GM18498 (cell line): Measurements from ENCODE around the gene TMTC1.
"Not testable (repeated sequence)": the region's sequence is repeated elsewhere in the genome, so short reads cannot be mapped to it uniquely, and the experiment has no call there.

Experiments
- ATAC-seq: cut with Tn5 transposase; IDR thresholded peaks from one replicate; pipeline ENCODE4 v1.9.1; 2021; ENCODE audit warnings: mild to moderate bottlenecking, moderate library complexity; ENCODE audit not compliant: unreplicated experiment

The TMTC1 gene

DNA sequence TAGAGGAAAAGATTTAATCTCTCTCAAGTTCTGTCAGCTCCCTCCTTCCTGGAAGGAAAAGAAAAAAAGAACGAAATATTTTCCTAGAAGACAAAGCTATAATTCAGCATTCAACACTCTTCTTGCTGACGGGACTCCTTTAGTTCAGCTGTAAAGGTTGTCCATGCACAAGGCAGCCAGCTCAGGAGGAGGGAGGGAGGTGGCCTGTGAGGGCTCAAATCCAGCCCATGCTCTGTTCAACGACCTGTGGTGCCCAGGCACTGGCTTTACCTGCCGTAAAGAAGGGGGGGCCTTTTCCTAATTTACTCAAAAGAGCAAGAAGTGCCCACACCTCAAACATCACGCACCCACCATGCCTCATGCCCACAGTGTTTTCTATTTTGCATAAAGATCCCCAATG is 109.3 kb downstream of the TMTC1 start:
- ATAC-seq = no peak

DNA sequence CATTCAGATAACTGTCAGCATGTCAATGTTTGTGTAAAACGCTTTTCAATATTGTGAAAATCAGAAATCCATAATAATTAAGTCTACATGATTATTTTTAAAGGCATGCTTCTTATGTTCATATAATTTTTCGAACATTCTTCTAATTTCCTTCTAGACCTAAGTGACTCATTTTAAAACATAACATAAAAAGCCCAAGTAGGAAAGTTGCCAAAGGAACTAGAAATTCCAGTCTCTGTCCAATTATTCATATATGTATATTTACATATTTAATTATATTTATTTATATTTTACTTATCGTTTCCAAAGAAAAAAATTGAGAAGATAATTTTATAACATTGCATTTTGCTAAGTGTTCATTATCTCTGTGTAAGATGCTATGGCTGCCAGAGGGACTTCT is 110.4 kb downstream of the TMTC1 start:
- ATAC-seq = no peak

DNA sequence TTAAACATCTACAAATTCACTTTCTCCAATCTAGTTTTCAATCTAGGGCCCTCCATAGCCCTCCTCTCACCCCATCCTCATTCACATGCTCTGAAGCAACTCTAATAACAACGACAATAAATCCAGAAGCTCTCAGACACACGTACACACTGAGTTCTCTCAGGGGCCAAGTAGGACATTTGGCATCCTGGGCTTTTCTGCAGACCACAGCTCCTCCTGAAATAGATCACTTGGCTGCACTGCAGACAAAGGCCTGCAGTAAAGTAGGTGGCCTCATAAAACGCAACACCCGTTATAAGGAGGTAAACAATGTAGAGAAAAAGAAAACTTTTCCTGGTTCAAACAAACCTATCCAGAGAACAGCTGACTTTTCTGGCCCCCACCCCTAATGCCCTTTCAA is 111.2 kb downstream of the TMTC1 start:
- no peak for ATAC-seq

DNA sequence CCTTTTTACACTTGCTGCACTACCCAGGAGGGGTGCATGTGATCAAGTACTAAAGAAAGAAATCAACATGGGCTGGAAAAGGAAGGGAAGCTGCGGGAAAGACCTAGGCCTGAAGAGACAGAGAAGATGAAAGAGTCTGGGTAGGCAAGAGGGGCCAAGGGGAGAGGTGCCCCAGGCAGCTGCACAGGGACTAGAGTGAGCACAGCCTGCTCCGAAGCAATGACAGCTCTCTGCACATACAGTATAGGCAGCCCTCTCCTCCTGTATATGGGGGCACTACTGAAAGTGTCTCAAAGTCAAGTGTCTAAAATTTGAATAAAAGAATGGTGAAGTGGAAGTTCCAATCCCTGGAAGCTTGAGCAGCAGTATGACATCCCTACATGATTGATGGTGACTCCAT is 112.0 kb downstream of the TMTC1 start:
- no peak for ATAC-seq

DNA sequence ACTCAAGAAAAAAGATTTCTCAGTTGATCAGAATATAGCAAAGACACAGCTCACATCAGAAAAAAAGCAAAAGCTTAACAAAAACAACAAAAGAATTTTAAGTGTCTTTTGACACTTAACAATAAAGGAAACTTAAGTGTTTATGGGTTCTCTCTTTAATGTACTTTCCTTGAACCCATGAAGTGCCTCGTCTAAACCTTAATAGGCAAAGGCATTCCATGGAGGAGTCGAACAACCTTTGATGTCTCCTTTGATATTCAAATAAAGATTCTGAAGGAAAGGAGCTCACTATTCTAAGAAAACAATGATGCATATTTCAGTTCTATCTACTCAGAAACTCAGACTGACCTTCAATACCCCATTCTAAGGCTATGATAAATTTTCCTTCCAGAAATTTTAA is 116.7 kb downstream of the TMTC1 start:
- no peak for ATAC-seq

DNA sequence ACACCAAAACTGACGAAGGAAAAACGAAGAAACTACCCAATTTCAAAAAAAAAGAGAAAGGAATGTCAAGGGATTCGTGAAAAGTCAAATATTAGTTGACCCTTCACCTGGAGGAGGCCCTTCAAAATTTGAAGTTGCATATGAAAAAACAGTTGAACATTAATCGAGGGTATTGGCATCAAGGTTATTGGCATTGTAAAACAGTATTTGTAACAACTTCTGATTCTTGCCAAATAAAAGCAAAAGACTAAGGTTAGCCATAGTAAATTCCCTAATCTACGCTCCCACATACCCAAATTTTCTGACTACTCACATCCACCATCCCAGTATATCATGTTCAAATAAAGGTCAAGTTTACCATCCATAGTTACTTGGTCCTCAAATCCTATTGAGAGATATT is 118.6 kb downstream of the TMTC1 start:
- ATAC-seq = no peak

DNA sequence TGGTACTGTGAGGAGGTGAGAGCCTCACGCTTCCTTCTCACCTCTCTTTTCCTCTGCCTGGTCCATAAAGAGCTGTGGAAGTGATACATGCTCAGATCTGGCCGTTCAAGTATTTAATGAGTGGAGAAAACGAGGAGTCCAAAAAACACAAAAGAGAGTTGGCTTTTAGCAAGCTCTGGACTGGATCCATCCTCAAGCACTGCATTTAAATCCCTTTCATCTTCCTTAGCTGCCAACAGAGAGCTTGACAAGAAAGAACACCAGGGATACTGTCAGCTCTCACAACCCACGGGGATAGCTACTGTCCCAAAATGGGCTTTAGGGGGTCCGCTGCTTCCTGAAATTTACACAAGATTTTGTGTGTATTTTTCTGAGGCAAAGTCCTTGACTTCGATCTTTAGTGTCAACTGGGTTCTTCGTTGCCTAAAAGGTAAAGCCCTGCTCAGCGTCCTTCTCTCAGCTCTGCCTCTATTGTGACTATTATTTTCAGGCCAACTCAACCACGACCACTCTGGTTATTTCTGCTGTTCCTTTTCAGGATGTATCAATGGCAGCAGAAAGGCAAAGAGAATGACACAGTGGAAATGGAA is 120.9 kb downstream of the TMTC1 start:
- ATAC-seq = no peak

DNA sequence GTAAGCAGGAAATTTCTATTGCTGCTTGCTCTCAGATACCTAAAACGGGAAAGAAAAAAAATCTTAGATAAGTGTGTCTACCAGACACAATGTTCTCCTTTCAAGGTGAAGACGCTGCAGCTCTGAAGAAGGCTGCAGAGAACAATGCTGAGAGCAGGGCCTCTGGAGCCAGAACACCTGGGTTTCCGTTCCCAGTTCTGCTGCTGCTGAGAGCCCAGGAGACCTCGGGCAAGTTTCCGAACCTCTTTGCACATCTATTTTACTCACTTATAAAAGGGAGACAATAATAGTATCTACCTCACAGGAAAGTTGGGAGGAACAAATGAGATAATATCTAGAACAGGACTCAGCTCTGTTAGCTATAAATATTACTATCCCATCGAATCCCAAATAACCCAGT is 122.9 kb downstream of the TMTC1 start:
- ATAC-seq = no peak

DNA sequence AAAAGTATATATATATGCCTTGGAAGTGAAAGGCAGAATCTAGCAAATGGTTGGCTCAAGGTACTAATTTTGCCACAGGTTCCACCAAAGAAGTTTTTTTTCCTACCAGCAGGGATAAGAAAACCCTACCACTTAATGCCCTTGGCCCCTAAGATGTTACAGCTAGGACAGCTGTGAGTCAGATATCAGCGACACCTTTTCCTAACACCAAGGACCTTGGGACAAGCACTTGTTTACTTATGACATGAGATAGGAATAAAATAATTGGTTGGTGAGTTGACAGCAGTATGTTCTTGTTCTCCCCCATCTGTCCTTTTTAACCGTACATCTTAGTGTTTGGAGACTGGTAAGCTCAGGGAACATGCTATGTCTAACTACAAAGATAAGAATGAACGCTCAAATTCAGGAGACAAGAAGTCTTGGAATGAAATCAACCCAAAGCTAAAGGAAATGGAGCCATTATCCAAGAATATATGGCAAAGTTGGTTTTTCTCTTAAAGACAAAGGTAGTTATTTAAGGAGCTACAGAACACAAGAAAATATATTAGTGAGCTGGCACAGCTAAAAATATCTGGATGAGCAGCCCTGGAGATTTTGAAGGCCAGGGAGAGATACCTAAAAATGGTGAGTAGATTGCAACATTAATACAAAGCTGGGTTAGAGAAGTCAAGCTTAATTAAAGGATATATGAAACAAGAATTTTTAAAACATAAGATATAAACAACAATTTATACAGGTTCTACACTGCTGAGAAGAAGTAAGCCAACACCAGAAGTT is 126.8 kb downstream of the TMTC1 start:
- no peak for ATAC-seq

DNA sequence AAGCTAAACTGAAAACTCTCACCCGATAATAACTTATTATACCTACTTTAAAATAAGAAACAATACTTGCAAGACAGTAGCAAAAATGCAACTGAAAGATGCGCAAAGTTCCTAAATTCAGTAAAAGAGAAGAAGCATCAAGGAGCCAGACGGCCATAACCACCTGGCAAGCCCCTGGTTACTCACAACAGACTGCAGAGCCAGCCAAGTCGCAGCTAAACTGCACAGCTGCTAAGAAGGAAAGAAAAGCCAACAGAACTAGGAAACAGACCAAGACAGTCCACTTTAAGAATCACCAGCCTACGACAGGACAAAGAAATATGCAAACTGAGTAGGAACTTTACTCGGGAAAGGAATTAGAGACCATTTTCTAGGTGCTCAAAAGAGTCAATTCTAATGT is 127.9 kb downstream of the TMTC1 start:
- no peak for ATAC-seq

DNA sequence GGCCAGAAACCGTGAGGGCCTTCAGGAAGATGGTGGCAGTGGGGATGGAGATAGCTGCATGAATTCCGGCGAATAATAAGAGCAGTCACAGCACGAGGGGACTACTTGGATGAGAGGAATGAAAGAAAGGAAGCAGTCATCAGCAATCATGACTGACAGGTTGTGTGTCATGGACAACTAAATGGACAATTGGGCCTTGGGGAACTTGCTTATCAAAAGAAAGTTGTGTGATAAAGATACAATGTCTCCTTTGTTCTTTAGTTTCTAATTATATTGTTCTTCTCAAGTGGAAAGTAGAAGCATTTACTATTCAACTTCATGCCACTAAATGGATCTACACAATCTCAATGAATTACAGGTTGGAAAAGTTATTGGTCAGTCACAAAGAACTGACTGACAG is 130.5 kb downstream of the TMTC1 start:
- ATAC-seq = no peak

DNA sequence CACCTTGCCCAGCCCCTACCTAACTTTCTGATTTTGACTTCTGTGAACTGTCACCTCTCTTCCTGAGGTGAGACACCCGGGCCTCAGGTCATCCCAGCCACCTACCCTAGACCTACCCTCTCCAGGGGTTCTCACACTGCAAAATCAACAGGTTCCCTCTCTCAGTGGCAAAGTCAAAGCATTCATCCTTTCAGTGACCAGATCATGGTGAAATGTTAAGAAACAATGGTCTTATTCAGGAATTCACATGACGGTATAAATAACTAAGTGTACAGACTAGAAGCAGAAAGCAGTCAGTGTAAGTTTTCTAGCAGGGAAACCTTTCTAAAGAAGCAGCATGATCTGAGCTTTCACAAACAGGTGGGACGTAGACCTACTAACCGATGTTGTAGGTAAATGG is 133.4 kb downstream of the TMTC1 start:
- ATAC-seq = no peak

DNA sequence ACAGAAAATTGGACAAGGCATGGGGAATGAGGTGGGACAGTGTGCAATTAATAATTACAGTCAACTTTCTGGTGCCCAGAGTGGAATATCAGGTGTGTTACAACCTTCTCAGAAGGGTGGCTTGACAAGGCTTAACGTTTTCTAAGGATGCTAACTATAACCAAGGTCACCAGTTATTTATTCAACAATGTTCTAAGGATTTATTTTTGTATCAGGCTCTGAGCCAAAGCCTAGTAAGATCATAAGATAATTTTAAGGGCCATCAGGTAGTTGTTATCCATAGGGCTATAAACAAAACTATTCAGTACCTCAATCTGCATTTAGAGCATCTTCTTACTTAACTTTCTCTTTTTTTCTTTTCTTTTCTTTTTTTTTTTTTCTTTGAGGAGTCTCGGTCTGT is 134.0 kb downstream of the TMTC1 start:
- ATAC-seq = no peak

DNA sequence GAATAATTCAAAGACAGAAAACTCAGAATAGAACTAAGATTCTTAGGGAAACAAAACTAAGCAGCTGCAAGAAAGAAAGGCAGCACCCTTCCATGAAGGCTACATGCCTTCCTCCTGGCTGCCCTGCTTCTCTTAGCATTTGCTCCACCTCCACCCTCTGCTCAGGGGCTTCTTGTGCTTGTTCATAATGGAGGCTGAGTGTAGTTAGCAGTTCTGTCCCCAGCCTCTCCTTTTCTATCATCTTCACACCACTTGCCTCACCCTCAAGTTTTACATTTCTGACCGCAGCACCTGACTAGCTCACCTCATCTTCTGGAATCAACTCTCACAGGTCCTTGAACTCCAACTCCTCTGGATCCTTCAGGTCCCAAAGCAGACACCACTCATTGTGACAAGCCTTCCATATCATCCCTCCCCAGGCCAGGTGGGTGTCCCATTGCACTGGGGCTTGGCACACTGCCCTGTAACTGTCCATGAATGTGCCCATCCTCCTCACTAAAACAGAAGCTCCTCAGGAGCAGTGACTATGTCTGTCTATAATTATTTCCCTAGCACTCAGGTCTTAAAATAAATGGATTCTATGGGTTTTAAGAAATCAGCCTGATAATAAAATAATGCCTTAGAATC is 139.1 kb downstream of the TMTC1 start:
- ATAC-seq = no peak

DNA sequence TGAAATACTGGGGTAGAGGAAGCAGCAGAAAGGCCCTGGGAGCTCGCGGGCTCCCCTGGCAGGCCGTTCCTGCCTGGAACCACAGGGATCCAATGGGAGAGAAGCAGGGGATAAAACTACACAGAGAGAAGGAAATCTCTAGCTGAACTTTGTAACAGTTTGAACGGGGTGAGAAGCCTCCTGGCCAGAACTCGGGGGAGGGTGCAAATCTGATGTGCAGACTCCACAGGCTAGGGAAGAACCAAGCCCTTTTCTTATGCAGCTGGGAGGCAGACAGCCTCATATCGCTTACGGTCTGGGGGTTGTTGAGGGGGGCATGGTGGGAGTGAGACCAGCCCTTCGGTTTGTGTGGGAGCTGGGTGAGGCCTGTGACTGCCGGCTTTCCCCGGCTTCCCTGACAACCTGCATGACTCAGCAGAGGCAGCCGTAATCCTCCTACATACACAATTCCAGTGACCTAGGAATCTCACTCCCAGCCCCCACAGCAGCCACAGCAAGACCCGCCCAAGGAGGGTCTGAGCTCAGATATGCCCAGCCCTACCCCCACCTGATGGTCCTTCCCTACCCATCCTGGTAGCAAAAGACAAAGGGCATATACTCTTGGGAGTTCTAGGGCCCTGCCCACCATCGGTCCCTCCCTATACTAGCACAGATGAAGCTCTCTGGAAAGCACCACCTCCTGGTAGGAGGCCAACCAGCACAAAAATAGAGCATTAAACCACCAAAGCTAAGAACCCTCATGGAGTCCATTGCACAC is 143.0 kb downstream of the TMTC1 start:
- ATAC-seq = no peak

DNA sequence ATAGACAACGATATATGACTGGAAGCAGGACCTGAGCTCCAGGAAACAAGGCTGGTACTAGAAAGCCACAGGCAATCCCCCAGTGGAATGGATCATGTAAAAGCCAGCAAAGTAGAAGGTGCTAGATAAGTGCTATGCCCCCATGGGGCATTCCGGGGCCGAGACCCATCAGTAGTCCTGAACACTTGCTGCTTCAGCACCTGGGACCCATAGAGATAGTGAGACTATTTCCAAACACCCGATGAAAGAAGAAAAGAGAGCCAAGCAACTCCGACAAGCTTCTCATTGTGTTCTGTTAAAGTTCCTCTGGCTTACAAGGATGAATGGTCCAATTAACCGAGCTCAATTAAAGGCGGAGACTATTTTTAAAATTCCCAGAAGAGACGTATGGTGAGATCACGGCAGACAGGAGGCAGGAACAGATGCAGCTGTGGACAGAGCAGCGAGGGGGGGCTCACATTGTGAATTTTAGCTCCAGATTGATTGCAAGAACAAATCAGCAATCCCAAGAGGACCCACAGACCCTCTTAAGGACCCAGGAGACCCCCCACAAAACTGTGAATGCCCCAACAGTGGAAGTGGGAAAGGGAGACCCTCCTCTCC is 143.7 kb downstream of the TMTC1 start:
- ATAC-seq = no peak

DNA sequence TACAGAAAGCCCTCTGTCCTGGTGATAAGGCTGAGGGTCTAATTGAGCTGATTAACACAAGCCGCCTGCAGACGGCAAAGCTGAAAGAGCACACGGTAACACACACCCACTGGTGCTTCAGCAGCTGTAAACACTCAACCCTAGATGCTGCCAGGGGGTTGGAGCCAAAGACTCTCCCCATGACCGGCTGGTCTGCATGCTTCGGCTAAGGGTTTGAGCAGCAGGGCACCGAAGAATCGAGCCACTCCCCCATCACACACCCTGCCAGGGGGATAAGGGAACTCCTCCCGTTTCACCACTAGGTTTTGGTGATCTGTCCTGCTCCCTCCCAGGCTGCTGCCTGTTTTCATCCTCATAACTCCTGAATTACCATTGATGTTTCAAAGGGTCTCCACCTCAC is 145.2 kb downstream of the TMTC1 start:
- no peak for ATAC-seq

DNA sequence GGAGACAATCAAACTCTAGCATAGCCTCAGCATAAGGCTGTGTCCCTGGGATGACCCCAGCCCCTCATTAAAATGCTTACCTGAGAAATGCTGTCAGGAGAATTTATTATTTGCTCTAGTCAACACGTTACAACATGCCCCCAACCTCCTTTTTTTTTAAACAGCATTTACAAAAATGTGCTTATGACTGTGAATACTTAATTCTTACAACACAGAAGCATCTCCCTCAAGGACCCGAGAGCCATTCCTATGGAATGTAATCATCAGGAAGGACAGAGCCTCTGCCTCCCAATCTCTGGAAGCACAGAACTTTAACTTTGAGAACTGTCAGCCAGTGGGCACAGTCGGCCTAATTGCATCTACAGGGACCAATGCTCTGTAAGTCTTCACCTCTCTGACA is 149.7 kb downstream of the TMTC1 start:
- ATAC-seq = no peak

DNA sequence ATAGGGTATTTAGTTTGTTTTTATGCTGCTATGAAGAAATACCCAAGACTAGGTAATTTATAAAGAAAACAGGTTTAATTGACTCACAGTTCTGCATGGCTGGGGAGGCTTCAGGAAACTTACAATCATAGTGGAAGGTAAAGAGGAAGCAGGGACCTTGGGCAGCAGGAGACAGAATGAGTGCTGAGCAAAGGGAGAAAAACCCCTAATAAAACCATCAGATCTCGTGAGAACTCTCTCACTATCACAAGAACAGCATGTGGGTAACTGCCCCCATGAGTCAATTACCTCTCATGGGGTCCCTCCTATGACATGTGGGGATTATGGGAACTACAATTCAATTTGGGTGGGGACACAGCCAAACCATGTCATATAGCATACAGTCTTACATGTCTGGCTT is 153.6 kb downstream of the TMTC1 start:
- not testable (repeated sequence) for ATAC-seq

DNA sequence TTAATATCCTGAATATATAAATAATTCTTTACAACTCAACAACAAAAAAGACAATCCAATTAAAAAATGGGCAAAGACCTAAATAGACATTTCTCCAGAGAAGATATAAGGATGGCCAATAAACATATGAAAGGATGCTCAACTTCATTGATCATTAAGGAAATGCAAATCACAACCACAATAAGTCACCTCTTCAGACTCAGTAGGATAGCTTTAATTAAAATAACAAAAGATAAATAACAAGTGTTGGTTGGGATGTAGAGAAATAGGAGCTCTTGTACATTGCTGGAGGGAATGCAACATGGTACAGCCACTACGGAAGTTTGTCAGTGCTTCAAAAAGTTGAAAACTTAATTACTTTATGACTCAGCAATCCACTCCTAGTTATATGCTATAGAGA is 156.5 kb downstream of the TMTC1 start:
- no peak for ATAC-seq

DNA sequence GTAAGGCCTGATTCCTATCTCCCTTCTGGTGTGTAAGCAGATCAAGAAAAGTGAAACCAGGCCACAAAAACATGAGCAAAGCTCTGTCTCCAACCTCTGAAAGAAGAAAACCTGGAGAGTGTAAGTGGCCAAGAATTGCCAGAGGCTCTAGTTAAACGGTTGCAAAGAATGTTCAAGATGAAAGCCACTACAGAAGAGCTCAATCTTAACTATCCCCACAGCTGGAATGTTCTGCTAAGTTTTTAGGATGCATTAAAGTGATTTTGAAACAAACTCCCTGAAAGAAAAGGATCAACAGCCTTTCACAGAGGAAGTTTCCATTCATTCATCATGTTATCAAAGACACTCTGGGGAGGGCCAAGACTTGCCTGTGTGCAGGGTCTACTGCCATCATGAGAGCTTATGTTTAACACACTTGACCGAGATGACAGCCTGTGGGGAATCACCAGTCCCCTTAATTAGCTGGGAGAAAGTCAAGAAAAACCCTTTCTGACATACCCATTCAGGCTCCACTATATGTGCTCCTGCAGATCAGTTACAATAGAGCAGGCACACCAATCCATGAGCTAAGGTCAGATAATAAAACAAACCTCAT is 158.3 kb downstream of the TMTC1 start:
- no peak for ATAC-seq
